Dermis microvascular lymphatic vessel endothelial cell (primary cell): ENCODE data around the gene STPG4. TPM values are rescaled to one million over a fixed set of nuclear protein-coding genes. Genes with fewer than 3 reads are reported as not detected.
"Not testable (repeated sequence)": the region's sequence is repeated elsewhere in the genome, so short reads cannot be mapped to it uniquely, and the experiment has no call there.

ENCODE experiments used
- DNase-seq, 2 donors: peaks; one replicate each; pipeline versions ENCODE4 v3.0.0 to v3.0.0-alpha.2; 2010; ENCODE audit warnings: low read depth in 2 of 2
- total RNA-seq: library from RNA; depleted of rRNA; stranded (reverse); fragments of >200 nt; gene quantifications from 2 replicates; pipeline ENCODE4 v1.2.1, GENCODE V29; 2014

Gene STPG4
- total RNA-seq, 1 donor from 2014 or later: under 0.01 TPM

- peak in 1 of 2 donors; percentile 23 for DNase-seq
These were observed 19.1 kb upstream of the STPG4 start for GRCh38 chr2:47173986-47174732.

DNA sequence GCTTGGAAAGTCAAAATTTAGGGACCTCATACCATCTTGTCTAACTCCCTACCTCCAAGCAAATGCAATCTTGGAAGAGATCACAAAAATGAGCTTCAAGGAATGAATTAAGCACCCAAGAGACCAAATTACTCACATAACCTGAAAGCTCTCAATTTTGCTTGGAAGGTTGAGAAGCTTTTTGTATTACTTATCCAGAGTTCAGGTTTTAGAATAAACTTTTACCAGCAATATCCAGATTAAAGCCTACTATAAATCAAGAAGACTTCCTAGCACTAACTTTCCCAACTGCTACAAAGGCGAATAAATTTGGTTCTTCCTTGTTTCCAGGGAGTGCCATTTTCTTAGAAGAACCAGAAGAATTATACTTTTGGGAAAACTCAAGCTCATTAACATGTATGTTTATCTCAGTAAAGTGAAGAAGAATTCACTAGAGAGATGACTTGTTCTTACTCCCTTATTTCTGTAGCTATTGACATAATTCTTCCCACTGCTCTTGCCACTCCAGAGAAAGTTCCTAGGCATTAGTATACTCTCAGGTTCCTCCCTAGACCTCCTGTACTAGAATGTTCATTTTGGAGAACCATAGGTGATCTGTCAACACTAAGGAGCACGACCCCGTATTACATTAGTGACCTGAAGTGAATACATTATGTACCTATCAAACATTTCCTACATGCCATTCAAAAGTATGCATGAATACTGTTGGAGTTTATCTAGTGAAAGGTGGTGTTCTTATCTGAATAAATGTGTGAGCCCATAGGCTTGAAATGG, 18.0 kb upstream of the STPG4 start:
- DNase-seq: no peak

- DNase-seq: peak in 1 of 2 donors; percentile 38
These were observed 17.2 kb upstream of the STPG4 start for GRCh38 chr2:47172156-47172921.

DNA sequence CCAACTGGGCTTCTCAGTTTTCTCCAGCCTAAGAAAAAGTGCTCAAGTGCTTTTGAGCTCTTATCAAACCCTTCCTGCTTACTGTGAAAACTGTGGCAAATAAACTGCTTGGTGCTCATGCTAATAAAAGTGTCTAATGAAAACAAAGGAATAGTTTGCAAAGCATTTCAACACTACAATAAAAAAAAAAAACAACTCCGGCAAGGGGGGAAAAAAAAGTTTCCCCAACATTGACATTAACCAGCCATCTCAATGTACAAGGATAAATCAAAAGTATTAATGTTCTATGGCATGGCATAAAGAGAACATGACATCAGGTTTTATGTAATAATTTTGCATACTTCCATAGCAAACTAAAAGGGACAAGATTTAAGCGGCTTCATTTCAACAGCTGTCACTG, 14.7 kb upstream of the STPG4 start:
- no peak for DNase-seq

DNA sequence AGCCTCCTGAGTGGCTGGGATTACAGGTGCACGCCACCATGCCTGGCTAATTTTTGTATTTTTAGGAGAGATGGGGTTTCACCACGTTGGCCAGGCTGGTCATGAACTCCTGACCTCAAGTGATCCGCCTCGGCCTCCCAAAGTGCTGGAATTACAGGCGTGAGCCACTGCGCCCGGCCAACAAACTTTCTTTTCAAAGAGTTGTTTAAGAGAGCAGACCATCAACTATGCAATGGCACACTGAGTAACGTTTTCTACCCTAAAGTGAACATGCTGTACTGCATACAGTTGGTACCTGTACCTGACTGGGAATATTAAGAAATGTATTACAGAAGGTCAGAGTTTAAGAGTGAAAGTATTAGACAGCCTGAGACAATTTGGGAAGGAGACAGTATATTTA, 13.8 kb upstream of the STPG4 start:
- not testable (repeated sequence) for DNase-seq

GRCh38 chr2:47167149-47167548, 12.0 kb upstream of the STPG4 start:
- DNase-seq: no peak

- no peak for DNase-seq
These were observed 10.0 kb upstream of the STPG4 start for GRCh38 chr2:47165001-47165555.

DNA sequence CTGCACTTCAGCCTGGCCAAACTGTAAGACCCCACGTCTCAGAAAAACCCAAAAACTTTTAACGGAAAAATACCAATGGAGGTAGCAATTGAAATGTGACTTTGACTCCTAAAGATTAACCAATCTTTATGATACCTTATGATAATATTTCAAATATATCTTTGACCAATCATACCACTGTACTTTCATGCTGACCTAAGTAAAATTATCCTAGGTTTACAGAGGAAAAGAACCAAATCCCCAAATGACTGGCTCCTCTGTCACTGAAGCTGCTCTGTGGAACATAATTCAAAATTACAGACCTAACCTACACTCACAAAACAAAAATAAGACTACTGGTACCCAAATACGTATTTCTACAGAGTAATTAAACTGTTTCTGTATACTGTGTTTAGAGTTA, 7.7 kb upstream of the STPG4 start:
- no peak for DNase-seq

GRCh38 chr2:47161475-47161874, 6.4 kb upstream of the STPG4 start:
- no peak for DNase-seq

GRCh38 chr2:47160660-47161059, 5.6 kb upstream of the STPG4 start:
- DNase-seq: no peak

DNA sequence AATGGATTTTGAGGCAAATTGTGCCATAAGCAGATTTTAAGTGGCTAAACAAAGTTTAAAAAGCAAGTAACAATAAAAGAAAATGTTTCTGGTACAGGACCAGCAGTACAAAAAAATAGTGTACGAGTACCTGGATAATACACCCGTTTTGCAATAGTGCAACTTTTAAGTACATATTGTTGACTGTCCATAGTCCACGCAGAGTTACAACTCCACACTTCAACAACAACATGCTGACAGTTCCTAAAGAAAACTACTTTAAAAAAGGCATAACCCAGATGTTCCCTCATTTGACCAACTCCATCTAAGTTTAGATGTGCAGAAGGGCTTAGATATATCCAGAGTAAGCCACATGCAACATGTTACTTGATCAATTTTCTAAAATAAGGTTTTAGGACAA, 5.1 kb upstream of the STPG4 start:
- DNase-seq: no peak

GRCh38 chr2:47159627-47160026, 4.5 kb upstream of the STPG4 start:
- DNase-seq: no peak

DNA sequence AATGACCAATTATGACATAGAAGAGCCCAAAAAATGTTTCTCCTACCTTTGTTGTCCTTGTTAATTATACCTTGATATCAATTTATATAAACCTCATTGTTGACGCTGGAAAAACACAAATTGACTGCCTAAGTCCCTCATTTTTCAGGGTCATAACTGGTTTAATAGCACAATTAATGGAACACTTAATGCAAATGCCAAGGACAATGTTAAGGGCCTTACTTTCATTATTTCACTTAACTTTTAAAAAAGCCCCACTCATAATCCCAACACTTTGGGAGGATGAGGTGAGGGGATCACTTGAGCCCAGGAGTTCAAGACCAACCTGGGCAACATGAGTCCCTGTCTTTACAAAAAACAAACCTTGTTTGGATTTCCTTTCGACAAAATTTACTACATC, 3.5 kb upstream of the STPG4 start:
- no peak for DNase-seq

GRCh38 chr2:47152803-47153202, 2.3 kb downstream of the STPG4 start:
- no peak for DNase-seq

GRCh38 chr2:47150175-47150574, 4.9 kb downstream of the STPG4 start:
- no peak for DNase-seq

DNA sequence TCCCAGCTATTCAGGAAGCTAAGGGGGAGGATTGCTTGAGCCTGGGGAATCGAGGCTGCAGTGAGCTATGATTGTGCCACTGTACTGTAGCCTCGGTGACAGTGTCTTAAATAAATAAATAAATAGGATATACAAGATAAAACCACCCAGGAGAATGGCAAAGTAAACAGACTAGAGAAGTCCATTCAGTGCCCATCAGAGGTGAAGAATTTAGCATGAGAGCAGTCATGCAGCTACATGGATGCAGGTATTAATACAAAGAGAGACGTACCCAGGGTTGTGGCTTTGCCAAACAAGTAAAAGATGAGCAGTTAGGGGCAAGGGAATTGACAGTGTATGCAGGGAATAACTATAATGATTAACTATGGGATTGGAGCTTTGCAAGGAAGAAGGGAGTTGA, 8.1 kb downstream of the STPG4 start:
- DNase-seq: no peak

GRCh38 chr2:47145466-47145865, 9.6 kb downstream of the STPG4 start:
- DNase-seq: no peak

DNA sequence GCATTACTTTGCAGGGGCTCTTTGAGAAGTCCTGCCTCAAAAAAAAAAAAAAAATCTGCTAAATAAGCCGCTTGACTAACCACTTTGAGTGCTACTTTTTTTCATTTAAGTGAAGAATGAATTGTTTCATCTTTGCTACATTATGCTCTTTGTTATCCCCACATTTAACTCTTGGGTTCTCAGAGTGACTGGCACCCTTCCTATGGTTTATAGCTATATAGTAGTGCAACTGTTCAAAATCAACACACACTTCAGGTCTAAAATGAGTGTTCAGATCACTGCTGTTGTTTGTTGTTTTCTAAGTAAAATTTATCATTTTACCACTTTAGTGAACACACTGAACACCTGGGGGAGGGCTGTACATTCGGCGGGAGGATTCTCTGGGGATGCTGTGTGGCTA, 13.6 kb downstream of the STPG4 start:
- no peak for DNase-seq

DNA sequence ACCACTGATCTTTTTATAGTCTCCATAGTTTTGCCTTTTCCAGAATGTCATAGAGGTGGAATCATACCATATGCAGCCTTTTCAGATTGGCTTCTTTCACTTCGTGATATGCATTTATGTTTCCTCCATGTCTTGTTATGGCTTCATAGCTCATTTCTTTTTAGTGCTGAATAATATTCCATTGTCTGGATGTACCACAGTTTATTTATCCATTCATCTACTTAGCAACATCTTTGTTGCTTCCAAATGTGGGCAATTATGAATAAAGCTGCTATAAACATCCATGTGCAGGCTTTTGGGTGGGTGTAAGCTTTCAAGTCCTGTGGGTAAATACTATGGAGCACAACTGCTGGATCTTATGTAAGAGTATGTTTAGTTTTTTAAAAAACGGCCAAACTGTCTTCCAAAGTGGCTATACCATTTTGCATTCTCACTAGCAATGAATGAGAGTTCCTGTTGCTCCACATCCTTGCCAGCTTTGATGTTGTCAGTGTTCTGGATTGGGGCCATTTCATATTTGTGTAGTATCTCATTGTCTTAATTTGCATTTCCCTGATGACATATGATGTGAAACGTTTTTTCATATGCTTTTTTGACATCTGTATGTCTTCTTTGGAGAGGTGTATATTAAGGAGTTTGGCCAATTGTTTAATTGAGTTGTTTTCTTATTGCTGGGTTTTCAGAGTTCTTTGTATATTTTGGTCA, 20.6 kb downstream of the STPG4 start:
- DNase-seq: no peak

DNA sequence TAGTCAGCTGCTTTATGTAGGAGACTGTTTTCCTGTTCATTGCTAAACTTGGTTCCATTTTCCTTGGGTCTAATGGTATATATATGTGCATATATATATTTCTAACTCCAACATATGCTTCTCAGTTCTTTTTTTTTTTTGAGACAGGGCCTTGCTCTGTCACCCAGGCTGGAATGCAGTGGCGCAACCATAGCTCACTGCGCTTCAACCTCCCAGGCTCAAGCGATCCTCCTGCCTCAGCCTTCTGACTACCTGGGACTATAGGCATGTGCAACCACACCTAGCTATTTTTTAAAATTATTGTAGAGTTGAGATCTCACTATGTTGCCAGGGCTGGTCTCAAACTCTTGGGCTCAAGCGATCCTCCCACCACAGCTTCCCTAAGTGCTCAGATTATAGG, 22.1 kb downstream of the STPG4 start:
- no peak for DNase-seq

GRCh38 chr2:47129191-47129706, 25.9 kb downstream of the STPG4 start:
- no peak for DNase-seq
